H9 (cell line): ENCODE results near the gene NSRP1. TPM values are rescaled to one million over a fixed set of nuclear protein-coding genes. Genes with fewer than 3 reads are reported as not detected.

Experiments used
- DNase-seq: peaks from one replicate; pipeline ENCODE4 v3.0.0-alpha.2; 2017
- H2AFZ ChIP-seq: one replicate; pipeline ENCODE4 v1.6.1; 2013; ENCODE audit warnings: mild to moderate bottlenecking, low read length, control low read depth, moderate library complexity
- H2AK5ac ChIP-seq: 2 replicates; pipeline ENCODE4 v1.6.1; 2013; ENCODE audit warnings: low read length, control low read depth, mixed read lengths; ENCODE audit not compliant: insufficient read length
- H2BK120ac ChIP-seq: one replicate; pipeline ENCODE4 v1.6.1; 2013; ENCODE audit warnings: low read depth, mild to moderate bottlenecking, low read length, control low read depth, inconsistent platforms; ENCODE audit not compliant: poor library complexity, severe bottlenecking
- H2BK12ac ChIP-seq: 2 replicates; pipeline ENCODE4 v1.6.1; 2013; ENCODE audit warnings: low read length, control low read depth, mixed read lengths, low read depth; ENCODE audit not compliant: insufficient read length
- H2BK15ac ChIP-seq: 2 replicates; pipeline ENCODE4 v1.6.1; 2013; ENCODE audit warnings: low read depth, low read length, control low read depth
- H2BK20ac ChIP-seq: one replicate; pipeline ENCODE4 v1.6.1; 2013; ENCODE audit warnings: low read depth, mild to moderate bottlenecking, low read length, control low read depth, inconsistent platforms; ENCODE audit not compliant: poor library complexity, severe bottlenecking
- H2BK5ac ChIP-seq: 2 replicates; pipeline ENCODE4 v1.6.1; 2013; ENCODE audit warnings: low read length, control low read depth, mixed read lengths; ENCODE audit not compliant: insufficient read length
- H3K14ac ChIP-seq: 2 replicates; pipeline ENCODE4 v1.6.1; 2013; ENCODE audit warnings: low read length, control low read depth; ENCODE audit not compliant: insufficient read depth
- H3K18ac ChIP-seq: 2 replicates; pipeline ENCODE4 v1.6.1; 2013; ENCODE audit warnings: low read depth, mild to moderate bottlenecking, mixed read lengths, low read length, control low read depth; ENCODE audit not compliant: insufficient read length
- H3K23ac ChIP-seq: 2 replicates; pipeline ENCODE4 v1.6.1; 2013; ENCODE audit warnings: low read length, control low read depth, mixed read lengths, low read depth; ENCODE audit not compliant: insufficient read length
- H3K23me2 ChIP-seq: 2 replicates; pipeline ENCODE4 v1.6.1; 2013; ENCODE audit warnings: low read depth, mild to moderate bottlenecking, mixed read lengths, low read length, control low read depth; ENCODE audit not compliant: insufficient read length, poor library complexity, severe bottlenecking
- H3K27ac ChIP-seq: 2 replicates; pipeline ENCODE4 v1.5.1; 2013; ENCODE audit warnings: low read length, control low read depth, mixed read lengths, low read depth; ENCODE audit not compliant: insufficient read length
- H3K27me3 ChIP-seq: 2 replicates; pipeline ENCODE4 v1.6.1; 2013; ENCODE audit warnings: low read length, control low read depth, inconsistent platforms; ENCODE audit not compliant: insufficient read depth
- H3K4ac ChIP-seq: 2 replicates; pipeline ENCODE4 v1.6.1; 2013; ENCODE audit warnings: low read depth, mild to moderate bottlenecking, control low read depth, inconsistent platforms, low read length, moderate library complexity
- H3K4me1 ChIP-seq: 2 replicates; pipeline ENCODE4 v1.6.1; 2013; ENCODE audit warnings: low read length, control low read depth, inconsistent platforms; ENCODE audit not compliant: insufficient read depth
- H3K4me2 ChIP-seq: 2 replicates; pipeline ENCODE4 v1.6.1; 2013; ENCODE audit warnings: low read length, control low read depth, mixed read lengths; ENCODE audit not compliant: insufficient read length, insufficient read depth
- H3K56ac ChIP-seq: 2 replicates; pipeline ENCODE4 v1.6.1; 2013; ENCODE audit warnings: low read depth, mild to moderate bottlenecking, mixed read lengths, low read length, control low read depth; ENCODE audit not compliant: insufficient read length
- H3K79me1 ChIP-seq: 2 replicates; pipeline ENCODE4 v1.6.1; 2013; ENCODE audit warnings: low read depth, mild to moderate bottlenecking, moderate library complexity, low read length, control low read depth, inconsistent platforms; ENCODE audit not compliant: insufficient read depth, poor library complexity, severe bottlenecking
- H3K79me2 ChIP-seq: 2 replicates; pipeline ENCODE4 v1.6.1; 2013; ENCODE audit warnings: low read length, control low read depth, inconsistent platforms; ENCODE audit not compliant: insufficient read depth
- H3K9ac ChIP-seq: 2 replicates; pipeline ENCODE4 v1.6.1; 2013; ENCODE audit warnings: low read length, control low read depth, mixed read lengths; ENCODE audit not compliant: insufficient read length; ENCODE audit errors: extremely low read depth
- H3K9me3 ChIP-seq: one replicate; pipeline ENCODE4 v1.6.1; 2013; ENCODE audit warnings: low read depth, low read length, inconsistent platforms; ENCODE audit not compliant: control insufficient read depth
- H3T11ph ChIP-seq: one replicate; pipeline ENCODE4 v1.6.1; 2013; ENCODE audit warnings: mild to moderate bottlenecking, low read length, control low read depth, inconsistent platforms
- H4K20me1 ChIP-seq: one replicate; pipeline ENCODE4 v1.6.1; 2013; ENCODE audit not compliant: control insufficient read depth, insufficient read length, insufficient read depth
- H4K5ac ChIP-seq: 2 replicates; pipeline ENCODE4 v1.6.1; 2013; ENCODE audit warnings: low read depth, mild to moderate bottlenecking, mixed read lengths, low read length, control low read depth; ENCODE audit not compliant: insufficient read length
- H4K8ac ChIP-seq: replicated peaks from 2 replicates; pipeline ENCODE4 v1.6.1; 2013; ENCODE audit warnings: low read length, control low read depth, mixed read lengths, low read depth; ENCODE audit not compliant: insufficient read length
- H4K91ac ChIP-seq: 2 replicates; pipeline ENCODE4 v1.6.1; 2013; ENCODE audit warnings: low read depth, mild to moderate bottlenecking, moderate library complexity, mixed read lengths, low read length, control low read depth; ENCODE audit not compliant: insufficient read length
- H3K27ac Mint-ChIP-seq, 3 experiments: 2 replicates in 2 of 3; 3 replicates in 1 of 3; pipeline ENCODE4 v1.8.0; 2020 to 2021; ENCODE audit warnings: mixed read lengths in 3 of 3, mild to moderate bottlenecking in 1 of 3, moderate library complexity in 1 of 3
- H3K27me3 Mint-ChIP-seq: 2 replicates; pipeline ENCODE4 v1.8.0; 2021; ENCODE audit warnings: low read depth, mild to moderate bottlenecking, moderate library complexity, mixed read lengths
- H3K36me3 Mint-ChIP-seq, 3 experiments: 2 replicates in 2 of 3; 3 replicates in 1 of 3; pipeline ENCODE4 v1.8.0; 2020 to 2021; ENCODE audit warnings: low read depth in 3 of 3, mixed read lengths in 3 of 3; ENCODE audit not compliant: insufficient read depth in 1 of 3
- H3K4me1 Mint-ChIP-seq, 2 experiments: 2 replicates each; pipeline ENCODE4 v1.8.0; 2020; ENCODE audit warnings: mixed read lengths in 2 of 2
- H3K4me3 Mint-ChIP-seq, 2 experiments: 2 replicates in 1 of 2; 3 replicates in 1 of 2; pipeline ENCODE4 v1.8.0; 2020 to 2021; ENCODE audit warnings: mild to moderate bottlenecking in 2 of 2, mixed read lengths in 2 of 2, moderate library complexity in 1 of 2
- H3K9me3 Mint-ChIP-seq, 2 experiments: 2 replicates in 1 of 2; 3 replicates in 1 of 2; pipeline ENCODE4 v1.8.0; 2020; ENCODE audit warnings: mild to moderate bottlenecking in 2 of 2, mixed read lengths in 2 of 2, moderate library complexity in 1 of 2
- WGBS: extraction: QIAGEN DNeasy Blood & Tissue Kit; methylation state at CpG from one replicate; pipeline ENCODE4 v1.1.7; 2013; ENCODE audit warnings: missing lambda C conversion rate, low lambda C conversion rate, mixed read lengths; ENCODE audit not compliant: insufficient read length; ENCODE audit errors: extremely low coverage; 5-methylcytosine and 5-hydroxymethylcytosine counted together
- total RNA-seq: library from RNA; stranded (reverse); gene quantifications from 2 replicates; pipeline ENCODE4 v1.2.1, GENCODE V29; 2021
- TF ChIP-seq, protein P1 (sequence below): fragments of 200-600 bp; sonication (generic); conservative IDR thresholded peaks from 3 replicates; pipeline ENCODE4 v1.8.0; 2021; ENCODE audit warnings: antibody characterized with exemption, mild to moderate bottlenecking

Gene NSRP1
- total RNA-seq, 1 experiment from 2014 or later, result 33.3 TPM

- H3K9me3 ChIP-seq, result no peaks in the 10 kb centered on the region
- H4K5ac ChIP-seq, result no peak overlapping the region
- H2BK20ac ChIP-seq, result no peak overlapping the region
- H3T11ph ChIP-seq, result no peak overlapping the region
- H2BK5ac ChIP-seq, result no peak overlapping the region
- H3K23ac ChIP-seq, result no peak overlapping the region
- H3K27me3 ChIP-seq, result no peaks in the 10 kb centered on the region
- H3K27ac ChIP-seq, result no peak overlapping the region
- no peak overlapping the region for H2AFZ ChIP-seq
- no peak overlapping the region for H2BK12ac ChIP-seq
- WGBS, result no CpG with 5 or more reads among the region's 10 CpGs
- H3K56ac ChIP-seq, result no peak overlapping the region
- no peaks in the 10 kb centered on the region for H3K4me1 ChIP-seq
- no peak overlapping the region; a peak in 1 of 7 replicates for H3K27ac Mint-ChIP-seq
- H2BK120ac ChIP-seq, result no peak overlapping the region
- H3K23me2 ChIP-seq, result peaks cover 4% of the 10 kb centered on the region
- no peak overlapping the region for H4K91ac ChIP-seq
- H3K9ac ChIP-seq, result no peak overlapping the region
- H3K79me2 ChIP-seq, result no peaks in the 10 kb centered on the region
- TF ChIP-seq, protein P1, sequence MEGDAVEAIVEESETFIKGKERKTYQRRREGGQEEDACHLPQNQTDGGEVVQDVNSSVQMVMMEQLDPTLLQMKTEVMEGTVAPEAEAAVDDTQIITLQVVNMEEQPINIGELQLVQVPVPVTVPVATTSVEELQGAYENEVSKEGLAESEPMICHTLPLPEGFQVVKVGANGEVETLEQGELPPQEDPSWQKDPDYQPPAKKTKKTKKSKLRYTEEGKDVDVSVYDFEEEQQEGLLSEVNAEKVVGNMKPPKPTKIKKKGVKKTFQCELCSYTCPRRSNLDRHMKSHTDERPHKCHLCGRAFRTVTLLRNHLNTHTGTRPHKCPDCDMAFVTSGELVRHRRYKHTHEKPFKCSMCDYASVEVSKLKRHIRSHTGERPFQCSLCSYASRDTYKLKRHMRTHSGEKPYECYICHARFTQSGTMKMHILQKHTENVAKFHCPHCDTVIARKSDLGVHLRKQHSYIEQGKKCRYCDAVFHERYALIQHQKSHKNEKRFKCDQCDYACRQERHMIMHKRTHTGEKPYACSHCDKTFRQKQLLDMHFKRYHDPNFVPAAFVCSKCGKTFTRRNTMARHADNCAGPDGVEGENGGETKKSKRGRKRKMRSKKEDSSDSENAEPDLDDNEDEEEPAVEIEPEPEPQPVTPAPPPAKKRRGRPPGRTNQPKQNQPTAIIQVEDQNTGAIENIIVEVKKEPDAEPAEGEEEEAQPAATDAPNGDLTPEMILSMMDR, result no peak
- no peaks in the 10 kb centered on the region for H3K79me1 ChIP-seq
- H3K4me3 Mint-ChIP-seq, result no peak overlapping the region
- no peak for DNase-seq
- no peak overlapping the region for H2AK5ac ChIP-seq
- no peak overlapping the region for H3K4ac ChIP-seq
- peaks cover 16 to 22% of the 10 kb centered on the region in 2 experiments for H3K4me1 Mint-ChIP-seq
- no peak overlapping the region for H3K4me2 ChIP-seq
- no peak overlapping the region for H2BK15ac ChIP-seq
- no peaks in the 10 kb centered on the region for H3K36me3 Mint-ChIP-seq
- no peak overlapping the region for H4K8ac ChIP-seq
- H3K27me3 Mint-ChIP-seq, result peaks cover 25% of the 10 kb centered on the region
- no peak overlapping the region for H3K14ac ChIP-seq
- no peaks in the 10 kb centered on the region for H4K20me1 ChIP-seq
- H3K18ac ChIP-seq, result no peak overlapping the region
- H3K9me3 Mint-ChIP-seq, result no peaks in the 10 kb centered on the region
Observed at GRCh38 chr17:30226878-30227277, 110.3 kb downstream of the NSRP1 start.
